HL-60 (cell line): ENCODE results near the gene CFL2.

Source experiments
- CTCF ChIP-seq: IDR thresholded peaks from one replicate; pipeline ENCODE4 v1.5.1; 2011; ENCODE audit warnings: low read length, control low read depth, inconsistent platforms; ENCODE audit not compliant: insufficient read depth
- POLR2AphosphoS5 ChIP-seq: IDR thresholded peaks from 2 replicates; pipeline ENCODE4 v1.6.1; 2012; ENCODE audit warnings: low read depth
- REST ChIP-seq: IDR thresholded peaks from 2 replicates; pipeline ENCODE4 v1.6.1; 2012; ENCODE audit warnings: low read depth; ENCODE audit not compliant: insufficient replicate concordance
- SPI1 ChIP-seq: IDR thresholded peaks from 2 replicates; pipeline ENCODE4 v1.6.1; 2012; ENCODE audit warnings: low read depth, mild to moderate bottlenecking, borderline replicate concordance

GRCh38 chr14:34742270-34743115 lies 28.1 kb upstream of the CFL2 start:
- TF ChIP-seq REST (no peak), CTCF (no peak), POLR2AphosphoS5 (no peak), SPI1 (no peak)
